Fibroblast of skin of scalp (primary cell): ENCODE data around the gene TMEM131L.

Source experiments
- DNase-seq: peaks from one replicate; pipeline ENCODE4 v3.0.0-alpha.2; 2013

The TMEM131L gene

GRCh38 chr4:153523941-153524386 lies 57.8 kb downstream of the TMEM131L start:
- no peak for DNase-seq

GRCh38 chr4:153524682-153525081 lies 58.5 kb downstream of the TMEM131L start:
- DNase-seq = no peak

DNA sequence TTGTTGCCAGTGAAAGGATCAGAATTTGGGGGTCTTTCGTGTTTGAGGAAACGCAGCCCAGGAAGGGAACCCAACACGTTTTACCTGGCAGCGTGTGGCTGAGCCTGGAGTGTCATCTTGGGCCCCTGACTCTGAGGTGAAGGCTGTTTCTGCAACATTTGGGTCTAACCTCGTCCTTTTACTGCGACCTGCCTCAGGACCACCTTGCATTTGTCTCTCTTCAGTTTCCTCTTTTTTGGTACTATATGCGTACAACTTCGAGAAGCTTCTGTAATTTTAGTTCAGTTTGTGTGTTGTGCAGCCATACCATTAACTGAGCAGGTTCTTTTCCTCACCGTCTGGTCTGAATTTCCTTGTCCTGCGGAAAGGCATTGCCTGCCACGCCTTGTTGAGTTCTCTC lies 61.5 kb downstream of the TMEM131L start:
- DNase-seq = no peak

- no peak for DNase-seq
Measured at GRCh38 chr4:153528705-153529485, 62.7 kb downstream of the TMEM131L start.

DNA sequence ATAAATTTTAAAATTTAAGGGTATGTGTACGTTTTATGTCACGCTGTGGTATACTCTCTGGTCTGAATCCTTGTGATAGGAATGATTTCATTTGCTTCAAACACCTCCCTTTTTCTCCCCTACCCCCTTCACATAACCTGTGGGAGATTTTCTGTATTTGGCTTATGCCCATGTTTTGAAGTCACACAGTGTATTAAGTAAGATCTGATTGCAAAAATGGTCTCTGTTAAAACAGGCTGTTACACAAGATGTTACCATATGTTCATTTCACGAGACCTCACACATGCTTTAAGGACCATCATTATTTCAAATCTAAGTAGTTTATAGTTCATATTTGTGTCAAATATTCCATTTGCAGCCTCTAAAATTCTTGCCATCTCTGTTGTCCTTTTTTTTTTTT lies 63.5 kb downstream of the TMEM131L start:
- DNase-seq = no peak

DNA sequence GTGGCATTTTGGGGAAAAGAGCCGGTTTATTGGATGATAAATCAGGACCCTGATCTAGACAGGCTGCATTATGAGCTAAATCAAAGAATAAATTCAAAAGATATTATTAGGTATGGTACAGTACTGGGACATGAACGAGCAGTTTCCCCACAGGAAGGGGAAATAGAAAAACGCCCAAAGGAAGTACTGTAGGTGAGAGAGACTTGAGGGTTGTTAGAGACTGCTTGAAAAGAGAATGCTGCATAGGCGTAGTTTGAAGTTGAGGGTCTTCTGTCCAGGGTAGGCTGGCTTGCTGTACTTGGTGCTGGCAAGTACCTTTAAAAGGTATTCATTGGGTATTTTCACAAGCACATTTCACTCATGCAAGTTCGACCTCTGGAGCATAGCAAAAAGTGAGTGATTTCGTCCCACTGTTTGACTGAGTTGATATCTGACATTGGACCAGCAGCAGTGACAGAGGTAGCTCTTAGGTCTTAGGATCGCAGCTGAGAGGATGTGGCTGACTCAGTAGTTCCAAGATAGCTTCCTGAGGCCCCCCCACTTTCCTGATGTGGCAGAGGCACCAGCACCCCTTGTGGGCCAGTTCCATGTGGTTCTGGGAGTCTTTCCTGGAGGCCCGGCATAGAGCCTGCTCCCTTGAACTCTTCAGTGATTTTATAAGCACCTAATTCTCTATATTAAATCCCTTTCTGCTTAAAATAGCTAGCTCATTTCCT lies 64.3 kb downstream of the TMEM131L start:
- DNase-seq = no peak

GRCh38 chr4:153531000-153531358 lies 64.8 kb downstream of the TMEM131L start:
- DNase-seq = no peak

DNA sequence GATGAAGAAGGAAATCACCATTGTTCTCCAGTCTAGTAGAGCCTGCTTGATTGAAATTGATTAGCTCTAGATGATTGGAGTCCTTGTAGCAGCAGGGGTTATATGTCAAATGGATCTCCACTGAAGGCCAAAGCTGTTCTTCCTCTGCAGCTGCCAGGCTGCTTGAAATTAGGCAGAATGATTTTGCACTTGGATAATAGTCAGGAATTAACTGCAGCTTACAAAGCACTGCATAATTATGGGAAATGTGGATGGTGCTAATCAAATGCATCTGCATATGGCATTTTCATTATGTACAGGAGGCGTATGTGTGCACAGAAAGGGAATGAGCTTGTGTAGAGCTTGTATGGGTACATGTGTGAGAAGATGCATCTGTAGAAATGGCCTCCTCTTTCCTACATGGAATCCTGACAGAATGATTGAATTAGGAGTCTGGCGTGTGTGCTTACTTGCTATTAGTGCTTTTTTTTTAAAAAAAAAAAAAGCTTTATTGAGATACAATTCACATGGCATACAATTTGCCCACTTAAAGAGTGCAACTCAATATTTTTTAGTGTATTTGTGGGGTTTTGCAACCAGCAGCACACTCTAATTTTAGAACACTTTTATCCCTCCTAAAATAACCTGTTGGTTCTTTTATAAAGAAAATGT lies 65.9 kb downstream of the TMEM131L start:
- DNase-seq = no peak

DNA sequence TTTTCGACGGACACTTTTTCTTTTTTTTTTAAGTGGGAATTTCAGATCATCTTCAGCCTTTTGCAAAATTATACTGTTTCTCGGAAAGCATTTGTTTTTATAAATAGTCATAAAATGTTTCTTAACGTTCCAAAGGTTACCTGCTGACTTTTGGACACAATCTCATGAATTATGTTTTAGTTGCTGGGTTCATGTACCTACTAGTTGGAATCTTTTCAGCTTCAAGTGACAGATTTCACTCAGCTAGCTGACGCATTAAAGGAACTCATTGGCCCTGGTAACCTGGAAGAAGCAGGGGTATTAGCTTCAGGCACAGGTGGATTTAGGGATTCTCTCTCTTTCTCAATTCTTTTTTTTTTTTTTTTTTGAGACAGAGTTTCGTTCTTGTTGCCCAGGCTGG lies 66.5 kb downstream of the TMEM131L start:
- DNase-seq = no peak

- DNase-seq = no peak
Measured at GRCh38 chr4:153533387-153533786, 67.2 kb downstream of the TMEM131L start.

- no peak for DNase-seq
Measured at GRCh38 chr4:153534792-153535629, 68.9 kb downstream of the TMEM131L start.

- DNase-seq = no peak
Measured at GRCh38 chr4:153535772-153536513, 69.8 kb downstream of the TMEM131L start.

DNA sequence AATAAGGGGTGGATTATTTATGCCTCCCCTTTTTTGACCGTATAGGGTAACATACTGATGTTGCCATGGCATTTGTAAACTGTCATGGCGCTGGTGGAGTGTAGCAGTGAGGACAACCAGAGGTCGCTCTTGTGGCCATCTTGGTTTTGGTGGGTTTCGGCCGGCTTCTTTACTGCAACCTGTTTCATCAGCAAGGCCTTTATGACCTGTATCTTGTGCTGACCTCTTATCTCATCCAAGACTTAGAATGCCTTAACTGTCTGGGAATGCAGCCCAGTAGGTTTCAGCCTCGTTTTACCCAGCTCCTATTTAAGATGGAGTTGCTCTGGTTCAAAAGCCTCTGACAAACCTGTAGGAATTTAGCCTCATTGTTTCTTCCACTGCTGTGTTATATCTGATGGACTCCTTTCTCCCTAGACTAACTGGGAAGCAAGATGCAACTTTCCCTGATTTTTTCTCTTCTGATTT lies 71.4 kb downstream of the TMEM131L start:
- no peak for DNase-seq

GRCh38 chr4:153538487-153539357 lies 72.6 kb downstream of the TMEM131L start:
- peak; percentile 56 for DNase-seq

- DNase-seq = peak; percentile 39
Measured at GRCh38 chr4:153539422-153539821, 73.3 kb downstream of the TMEM131L start.

DNA sequence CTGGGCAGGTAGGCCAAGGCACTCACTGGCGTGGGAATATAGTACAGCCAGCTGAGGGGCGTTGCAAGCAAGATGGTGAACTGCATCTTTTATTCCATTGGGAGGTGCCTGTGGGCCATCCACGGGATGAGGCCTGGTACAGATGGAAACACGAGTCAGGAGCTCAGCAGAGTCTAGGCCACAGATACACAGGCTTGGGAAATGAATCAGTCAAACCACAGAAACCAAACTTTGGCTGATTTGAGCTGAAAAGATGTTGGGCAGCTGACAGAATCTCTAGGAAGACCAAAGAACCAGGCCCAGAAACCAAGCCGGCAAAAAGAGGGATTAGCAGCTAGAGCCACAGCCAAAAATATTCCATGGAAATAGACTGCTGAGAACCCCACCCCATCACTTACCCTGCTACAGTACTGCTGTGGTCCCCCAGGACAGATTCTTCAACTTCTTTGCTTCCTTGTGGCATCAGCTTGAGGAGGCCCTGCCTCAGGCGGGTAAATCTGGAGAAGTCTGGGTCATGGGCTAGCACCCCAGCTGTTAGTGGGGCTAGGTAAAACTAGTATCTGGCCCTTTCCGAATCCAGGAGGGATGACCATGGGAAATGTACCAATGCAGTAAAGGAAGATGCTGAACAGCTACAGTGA lies 75.4 kb downstream of the TMEM131L start:
- DNase-seq = peak; percentile 98

DNA sequence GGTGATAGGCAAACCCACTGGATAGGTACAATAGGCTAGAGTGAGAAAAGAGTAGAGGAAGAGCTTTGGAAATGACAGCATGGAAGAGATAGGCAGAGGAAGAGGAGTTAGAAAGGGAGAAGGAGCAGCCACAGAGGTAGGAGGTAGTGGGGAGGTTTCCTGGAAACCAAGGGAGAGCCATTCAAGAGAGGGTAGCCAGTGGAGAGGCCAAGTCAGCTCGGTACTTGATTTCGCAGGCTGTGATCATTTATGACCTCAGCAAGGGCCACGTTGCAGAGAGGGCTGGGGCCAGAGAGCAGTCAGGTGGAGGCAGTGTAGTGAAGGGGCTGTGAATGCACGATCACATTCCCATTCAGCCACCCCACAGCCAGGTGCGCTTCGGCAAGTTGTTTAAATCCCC lies 76.0 kb downstream of the TMEM131L start:
- DNase-seq = no peak

- no peak for DNase-seq
Measured at GRCh38 chr4:153542834-153543233, 76.7 kb downstream of the TMEM131L start.

- no peak for DNase-seq
Measured at GRCh38 chr4:153543351-153543750, 77.2 kb downstream of the TMEM131L start.

DNA sequence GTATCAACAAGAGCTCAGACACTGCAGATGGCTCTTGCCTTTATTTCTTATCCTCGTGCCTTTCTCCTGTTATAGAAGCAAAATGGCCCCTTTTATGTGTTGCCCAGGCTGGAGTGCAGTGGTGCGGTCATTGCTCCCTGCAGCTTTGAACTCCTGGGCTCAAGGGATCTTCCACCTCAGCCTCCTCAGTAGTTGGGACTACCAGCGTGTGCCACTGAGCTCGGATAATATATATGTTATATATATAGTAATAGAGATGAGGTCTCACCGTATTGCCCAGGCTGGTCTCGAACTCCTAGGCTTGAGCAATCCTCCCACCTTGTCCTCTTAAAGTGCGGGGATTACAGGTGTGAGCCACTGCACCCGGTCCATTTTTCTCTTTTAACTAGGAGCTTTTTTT lies 79.7 kb downstream of the TMEM131L start:
- no peak for DNase-seq
